ENCODE data around the gene LCNL1.

DNA sequence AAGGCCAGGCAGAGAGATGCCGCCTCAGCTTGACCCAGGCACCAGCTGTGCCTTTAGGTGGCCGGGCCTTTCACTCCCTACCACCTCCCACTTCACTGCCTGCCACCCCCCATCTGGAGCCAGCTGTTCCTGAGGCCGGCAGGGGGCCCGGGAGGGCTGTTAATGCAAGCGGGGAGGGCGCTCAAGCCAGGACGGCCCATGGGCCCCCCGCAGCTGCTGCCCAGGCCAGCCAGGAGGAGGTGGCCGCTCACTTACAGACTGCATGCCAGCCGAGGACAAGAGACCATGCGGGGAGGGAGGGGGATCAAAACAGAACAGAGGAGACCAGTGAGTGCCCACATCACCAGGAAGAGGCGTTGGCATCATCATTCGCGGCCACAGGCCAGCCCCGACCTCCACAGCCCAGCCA is 40.8 kb downstream of the LCNL1 start:
- no peak for TF ChIP-seq EZH2 (IDR thresholded peaks at IDR 0.05)
- no peak for TF ChIP-seq POLR2AphosphoS5 (IDR thresholded peaks at IDR 0.05; ENCODE audit: borderline replicate concordance, low read depth, low read length)
